ENCODE results near the gene ANKEF1.
A peak's percentile ranks its signal among the peaks of the same experiment; 100 is the strongest.

ANKEF1 gene

DNA sequence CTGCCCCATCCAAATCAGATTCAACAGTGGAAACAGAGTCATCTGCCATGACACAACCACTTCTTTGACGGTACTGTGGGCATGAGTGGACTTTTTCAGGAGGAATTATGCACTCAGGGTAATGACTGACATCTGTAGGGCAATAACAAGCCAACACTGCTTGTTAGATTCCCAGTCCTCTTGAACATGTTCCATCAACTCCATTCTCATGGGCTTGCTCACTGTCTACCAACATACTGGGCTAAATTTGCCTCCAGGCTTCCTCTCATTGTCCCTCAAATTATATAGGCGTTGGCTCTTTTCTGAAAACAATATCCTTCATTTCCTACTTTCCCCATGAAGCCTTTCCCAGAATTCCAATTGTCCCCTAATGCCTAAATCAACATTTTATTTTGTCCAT, 43.1 kb downstream of the ANKEF1 start:
- in situ Hi-C loops (cut with HindIII; ENCODE audit: low pct_ligation_motif_present, low sequenced_read_pairs), result loop anchor here (25.0 kb wide), 1 partner anchor 91 kb away; no protein-coding TSS in a partner anchor
- Histone ChIP-seq H3K27ac (no peak overlapping the region), H3K4me3 (ENCODE audit: low read depth, low read length) (no peak overlapping the region), H3K36me3 (replicated peaks) (no peaks in the 10 kb centered on the region), H3K27me3 (replicated peaks) (no peaks in the 10 kb centered on the region)
- TF ChIP-seq CTCF (IDR thresholded peaks at IDR 0.05; ENCODE audit: low read depth, low read length, missing control alignments), result no peak
- DNase-seq, result no peak

- Histone ChIP-seq H3K4me3 (ENCODE audit: low read depth, low read length) (no peak overlapping the region), H3K36me3 (replicated peaks) (no peaks in the 10 kb centered on the region), H3K27me3 (replicated peaks) (no peaks in the 10 kb centered on the region), H3K27ac (no peak overlapping the region)
- no peak for DNase-seq
- no peak for TF ChIP-seq CTCF (IDR thresholded peaks at IDR 0.05; ENCODE audit: low read depth, low read length, missing control alignments)
- in situ Hi-C loops (cut with HindIII; ENCODE audit: low pct_ligation_motif_present, low sequenced_read_pairs), result loop anchor here (25.0 kb wide), 1 partner anchor 91 kb away; no protein-coding TSS in a partner anchor
Observed at GRCh38 chr20:10078403-10078802, 43.6 kb downstream of the ANKEF1 start.

DNA sequence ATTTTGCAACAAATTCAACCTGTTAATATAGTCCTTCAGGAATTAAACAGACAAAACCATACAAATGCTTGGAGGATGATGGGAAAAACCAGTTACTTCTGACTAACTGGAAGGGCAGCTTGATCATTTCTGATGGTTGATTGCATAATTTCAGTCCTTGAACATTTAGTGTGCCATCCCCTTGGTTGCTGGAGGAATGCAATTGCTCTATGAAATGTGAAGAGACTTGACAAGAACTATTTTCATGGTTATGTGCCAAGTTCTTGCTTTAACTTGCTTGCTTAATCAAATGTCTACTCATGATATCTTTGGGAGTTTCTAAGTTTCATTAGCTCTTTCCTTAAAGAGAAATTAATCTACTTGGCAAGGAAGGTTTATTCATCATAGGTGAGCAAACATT, 45.2 kb downstream of the ANKEF1 start:
- Histone ChIP-seq H3K27ac (no peak overlapping the region), H3K36me3 (replicated peaks) (no peaks in the 10 kb centered on the region), H3K27me3 (replicated peaks) (no peaks in the 10 kb centered on the region), H3K4me3 (ENCODE audit: low read depth, low read length) (no peak overlapping the region)
- DNase-seq, result peak; percentile 16
- TF ChIP-seq CTCF (IDR thresholded peaks at IDR 0.05; ENCODE audit: low read depth, low read length, missing control alignments), result no peak
- in situ Hi-C loops (cut with HindIII; ENCODE audit: low pct_ligation_motif_present, low sequenced_read_pairs), result loop anchor here (25.0 kb wide), 1 partner anchor 93 kb away; no protein-coding TSS in a partner anchor

DNA sequence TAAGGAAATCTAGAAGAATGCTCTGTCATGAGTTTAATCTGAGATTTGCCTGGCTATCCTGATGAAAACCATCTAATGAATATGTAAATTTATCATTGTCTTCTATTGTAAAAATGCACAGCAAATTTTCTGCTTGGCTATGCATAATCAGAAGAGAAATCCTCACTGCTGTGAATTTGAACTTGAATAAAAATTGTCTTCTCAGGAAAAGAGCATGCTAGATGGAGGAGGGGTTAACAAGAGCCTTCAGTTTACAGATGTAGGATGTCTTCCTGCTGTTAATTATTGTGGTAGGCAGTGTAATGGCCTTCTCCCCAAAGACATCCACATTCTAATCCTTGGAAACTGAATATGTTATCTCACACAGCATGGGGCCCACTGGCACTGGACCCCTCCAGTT, 45.8 kb downstream of the ANKEF1 start:
- in situ Hi-C loops (cut with HindIII; ENCODE audit: low pct_ligation_motif_present, low sequenced_read_pairs), result loop anchor here (25.0 kb wide), 1 partner anchor 93 kb away; no protein-coding TSS in a partner anchor
- no peaks in the 10 kb centered on the region for H3K36me3 ChIP-seq (replicated peaks)
- no peak overlapping the region for H3K4me3 ChIP-seq (ENCODE audit: low read depth, low read length)
- no peak overlapping the region for H3K27ac ChIP-seq
- no peak for DNase-seq
- TF ChIP-seq CTCF (IDR thresholded peaks at IDR 0.05; ENCODE audit: low read depth, low read length, missing control alignments), result no peak
- no peaks in the 10 kb centered on the region for H3K27me3 ChIP-seq (replicated peaks)

GRCh38 chr20:10089871-10090587, 55.2 kb downstream of the ANKEF1 start:
- no peaks in the 10 kb centered on the region for H3K27me3 ChIP-seq (replicated peaks)
- no peak for TF ChIP-seq CTCF (IDR thresholded peaks at IDR 0.05; ENCODE audit: low read depth, low read length, missing control alignments)
- no peak overlapping the region for H3K27ac ChIP-seq
- in situ Hi-C loops (cut with HindIII; ENCODE audit: low pct_ligation_motif_present, low sequenced_read_pairs), result loop anchor here (25.0 kb wide), 1 partner anchor 103 kb away; no protein-coding TSS in a partner anchor
- H3K36me3 ChIP-seq (replicated peaks), result no peaks in the 10 kb centered on the region
- no peak overlapping the region for H3K4me3 ChIP-seq (ENCODE audit: low read depth, low read length)
- DNase-seq, result no peak
